ENCODE data around the gene FARS2.

The FARS2 gene

DNA sequence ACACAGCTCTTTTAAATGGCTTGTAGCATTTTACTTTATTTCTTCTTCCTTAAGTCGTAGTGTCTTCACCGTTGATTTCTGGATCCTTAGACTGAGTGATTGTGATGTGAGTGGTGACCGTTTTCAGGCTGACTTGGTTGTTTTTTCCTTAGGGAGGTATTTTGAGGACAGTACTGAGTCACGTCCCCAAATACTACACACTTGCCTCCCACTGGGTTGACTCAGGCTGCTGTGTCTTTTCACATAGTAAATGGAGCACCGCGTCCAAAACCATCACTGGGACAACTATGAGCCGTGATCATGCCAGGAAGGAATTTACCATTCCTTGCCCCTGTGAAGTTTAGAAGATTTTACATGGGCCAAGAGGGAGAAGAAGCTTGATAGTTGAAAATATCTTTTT is 174.1 kb downstream of the FARS2 start:
- DNase-seq: no peak

DNA sequence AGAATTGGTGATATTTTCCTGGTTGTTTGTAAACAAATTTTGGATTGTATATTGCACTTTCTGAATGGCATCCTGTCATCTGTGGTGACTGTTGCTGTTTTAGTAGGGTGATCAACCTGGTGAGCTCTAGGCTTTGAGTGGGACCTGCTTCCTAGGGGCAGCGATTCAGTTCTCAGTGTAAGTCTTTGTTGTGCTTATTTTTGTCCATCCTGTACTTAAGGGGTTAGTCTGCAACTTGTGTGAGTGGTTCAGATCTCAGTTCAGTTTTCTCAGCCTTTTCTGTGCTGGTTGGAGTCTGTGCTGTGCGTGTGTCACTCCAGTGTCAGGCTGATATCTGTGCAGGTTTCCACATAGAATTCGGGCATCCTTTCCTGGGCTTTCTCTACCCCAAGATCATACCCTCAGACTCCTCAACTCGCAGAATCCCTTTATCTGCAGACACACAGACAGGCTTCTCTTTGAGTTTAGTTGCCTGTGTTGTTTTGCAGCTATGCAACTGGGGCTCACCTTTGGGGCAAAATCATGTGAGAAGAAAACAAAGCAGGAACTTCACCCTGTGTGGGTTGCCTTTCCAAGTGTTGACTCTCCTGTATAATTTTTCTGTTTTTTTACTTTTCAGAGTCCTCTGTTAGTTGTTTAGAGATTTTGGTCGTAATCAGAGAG is 177.7 kb downstream of the FARS2 start:
- DNase-seq: no peak

DNA sequence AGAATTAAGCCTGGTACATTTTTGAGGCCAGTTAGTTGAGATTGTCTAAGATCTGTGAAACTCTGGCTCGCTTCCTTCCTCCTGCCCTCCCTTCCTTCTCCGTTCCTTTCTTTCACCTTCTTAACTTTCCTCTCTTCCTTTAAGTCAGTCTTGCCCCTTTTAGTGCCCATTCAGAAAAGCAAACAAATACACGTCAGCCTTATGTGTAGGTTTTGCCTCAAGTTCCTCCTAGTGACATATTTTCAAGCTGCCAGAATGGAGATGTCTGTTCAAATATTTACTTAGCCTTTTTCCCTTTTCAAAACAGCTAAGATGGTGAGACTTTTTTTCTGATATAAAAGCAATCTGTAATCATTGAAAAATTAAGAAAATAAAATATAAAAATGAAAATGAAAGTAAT is 178.4 kb downstream of the FARS2 start:
- DNase-seq: no peak

DNA sequence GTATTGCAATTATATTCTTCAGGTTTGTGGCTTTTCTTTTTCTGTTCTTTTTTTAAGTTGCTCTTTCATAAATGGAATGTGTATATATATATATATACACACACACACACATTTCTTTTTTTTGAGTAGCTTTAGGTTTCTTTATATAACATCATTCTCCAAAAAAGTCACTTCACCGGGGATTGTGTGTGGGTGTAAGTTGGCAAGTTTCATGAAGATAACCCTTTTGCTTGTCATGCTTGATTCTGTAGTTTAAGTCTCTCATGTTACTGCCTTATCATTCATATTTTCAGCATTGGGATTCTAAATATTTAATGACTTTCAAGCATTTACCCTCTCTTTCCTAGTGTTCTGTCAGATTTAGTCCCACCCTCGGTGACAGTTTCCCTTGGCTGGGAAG is 181.0 kb downstream of the FARS2 start:
- no peak for DNase-seq

DNA sequence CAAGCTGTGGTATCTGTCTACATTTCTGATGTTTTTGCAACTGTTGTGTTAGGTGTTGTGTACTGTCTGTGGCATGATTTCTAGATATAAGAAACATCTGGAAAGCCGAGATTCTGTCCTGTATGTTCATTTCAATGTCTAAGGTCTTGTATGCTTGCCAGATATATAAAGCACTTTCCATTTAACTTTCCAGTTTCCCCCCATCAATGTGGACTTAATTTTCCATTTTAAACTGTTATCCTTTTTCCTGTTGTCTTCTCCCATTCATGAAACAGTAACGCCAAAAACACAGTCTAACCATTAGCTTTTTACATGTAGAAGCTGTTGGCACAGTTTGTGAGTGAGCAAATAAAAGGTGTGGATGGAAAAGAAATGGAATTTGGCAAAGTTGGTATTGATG is 181.6 kb downstream of the FARS2 start:
- no peak for DNase-seq

DNA sequence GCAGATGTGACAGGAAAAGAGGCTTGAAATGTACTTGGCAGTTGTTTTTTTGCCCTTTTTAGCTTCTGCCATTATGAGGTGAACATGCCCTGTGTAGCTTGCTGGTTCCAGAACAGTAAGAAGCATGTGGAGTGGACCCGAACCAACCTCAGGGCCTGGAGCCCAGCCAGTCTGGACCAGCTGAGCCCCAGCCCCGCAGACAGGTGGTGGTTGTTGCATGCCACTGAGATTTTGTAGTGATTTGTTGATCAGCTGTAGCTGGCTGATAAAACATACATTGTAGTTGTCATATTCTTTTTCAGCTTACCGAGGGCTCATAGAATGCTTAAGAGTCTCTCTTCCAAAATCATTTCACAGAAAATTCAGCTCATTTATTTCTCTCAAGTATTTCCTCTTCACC is 182.2 kb downstream of the FARS2 start:
- DNase-seq: no peak

DNA sequence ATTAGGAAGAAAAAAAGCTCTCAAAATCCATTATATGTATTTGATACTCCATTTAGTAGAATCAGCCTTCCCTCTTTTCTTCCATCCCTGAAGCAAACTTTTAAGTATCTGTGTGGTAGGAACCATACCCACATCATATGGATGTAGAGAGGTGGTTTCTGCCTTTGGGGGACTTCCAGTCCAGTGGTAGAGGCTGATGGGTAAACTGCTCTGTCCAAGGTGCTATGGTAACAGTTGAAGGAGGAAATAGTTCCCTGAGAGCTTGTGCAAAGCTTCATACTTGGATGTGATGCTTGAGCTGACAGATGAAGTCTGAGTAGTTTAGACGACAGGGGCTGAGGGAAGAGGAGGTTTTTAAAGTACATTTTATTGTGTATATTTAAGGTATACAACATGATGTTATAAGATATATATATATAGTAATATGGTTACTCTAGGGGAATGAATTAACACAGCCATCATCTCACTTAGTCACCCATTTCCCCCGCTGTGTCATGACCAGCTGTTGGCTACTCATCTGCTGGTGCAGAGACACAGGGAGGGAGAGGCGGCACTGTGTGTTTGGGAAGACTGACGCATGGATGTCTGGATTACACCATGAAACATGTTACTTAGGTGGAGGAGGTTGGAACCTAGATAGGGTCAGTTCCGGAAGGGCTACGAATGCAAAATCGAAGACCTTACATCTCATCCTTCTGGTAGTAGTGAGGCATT is 185.2 kb downstream of the FARS2 start:
- no peak for DNase-seq

DNA sequence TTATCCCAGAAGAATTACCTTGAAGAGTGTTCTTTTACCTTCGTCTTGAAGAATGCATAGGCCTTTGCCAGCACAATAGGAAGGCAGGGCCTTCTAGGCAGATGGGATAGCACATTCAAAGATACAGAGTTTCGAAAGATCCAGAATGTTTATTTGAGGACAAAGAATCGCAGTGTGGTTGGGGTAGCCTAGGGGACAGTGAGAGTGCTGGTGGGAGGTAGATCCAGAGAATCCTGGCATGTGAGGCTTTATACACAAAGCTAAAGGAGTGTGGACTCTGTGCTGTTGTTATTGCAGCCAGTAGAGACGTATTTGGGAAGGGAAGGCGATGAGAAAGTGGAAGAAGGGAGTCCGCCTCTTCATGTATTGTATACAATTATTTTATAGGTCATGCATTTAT is 186.6 kb downstream of the FARS2 start:
- DNase-seq: no peak

DNA sequence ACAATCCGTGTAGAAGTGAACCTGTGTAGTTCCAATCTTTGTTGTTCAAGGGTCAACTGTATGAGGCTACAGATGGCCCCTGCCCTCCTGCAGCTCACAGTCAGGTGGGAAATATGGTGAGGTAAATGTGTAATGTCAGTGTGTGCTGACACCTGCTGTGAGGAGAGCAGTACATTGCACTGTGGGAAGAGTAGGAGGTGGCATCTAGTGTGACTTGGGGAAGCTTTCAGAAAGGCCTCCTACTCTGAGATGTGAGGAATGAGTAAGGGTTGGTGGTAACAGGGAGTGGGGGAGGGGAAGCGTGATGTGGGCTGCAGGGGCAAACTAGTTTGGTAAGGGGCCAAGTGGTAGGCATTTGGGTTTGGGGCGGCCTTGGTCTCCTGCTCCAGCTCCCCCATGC is 188.8 kb downstream of the FARS2 start:
- DNase-seq: no peak

DNA sequence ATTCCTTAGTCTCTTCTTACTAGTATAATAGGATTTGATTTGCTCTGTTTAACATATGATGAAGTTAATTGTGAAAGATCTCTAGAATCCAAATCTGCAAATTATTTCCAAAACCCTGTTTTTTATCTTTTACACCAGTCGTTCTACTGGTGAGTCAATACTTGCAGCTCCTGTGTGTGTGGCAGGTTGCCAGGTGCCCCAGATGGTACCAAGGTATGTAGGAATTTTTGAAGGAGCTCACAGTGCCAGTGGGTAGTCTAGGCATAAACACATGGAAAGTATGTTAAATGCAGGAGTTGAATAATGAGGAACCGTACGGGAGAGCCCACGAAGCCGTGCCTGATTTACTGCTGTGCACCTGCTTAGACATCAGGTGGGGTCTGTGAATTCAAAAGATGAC is 192.2 kb downstream of the FARS2 start:
- DNase-seq: no peak

DNA sequence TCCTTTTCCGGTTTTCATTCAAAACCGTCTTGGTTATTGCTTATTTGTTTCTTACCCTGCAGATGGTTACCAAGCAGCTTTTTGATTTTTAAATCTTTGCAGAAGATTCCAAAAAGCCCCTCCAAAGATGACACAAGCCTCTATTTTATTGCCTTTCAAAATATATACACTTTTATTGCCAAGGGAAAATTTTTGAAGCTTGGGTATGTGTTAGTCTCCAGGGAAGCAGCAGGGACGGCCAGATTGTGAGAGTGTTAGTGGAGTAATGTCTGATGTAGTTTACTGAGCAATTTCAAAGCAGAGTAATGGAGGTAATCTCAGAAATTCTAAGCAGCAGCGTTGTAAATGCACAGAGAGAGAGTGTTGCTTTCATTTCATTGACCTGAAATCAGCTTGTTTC is 193.8 kb downstream of the FARS2 start:
- no peak for DNase-seq

DNA sequence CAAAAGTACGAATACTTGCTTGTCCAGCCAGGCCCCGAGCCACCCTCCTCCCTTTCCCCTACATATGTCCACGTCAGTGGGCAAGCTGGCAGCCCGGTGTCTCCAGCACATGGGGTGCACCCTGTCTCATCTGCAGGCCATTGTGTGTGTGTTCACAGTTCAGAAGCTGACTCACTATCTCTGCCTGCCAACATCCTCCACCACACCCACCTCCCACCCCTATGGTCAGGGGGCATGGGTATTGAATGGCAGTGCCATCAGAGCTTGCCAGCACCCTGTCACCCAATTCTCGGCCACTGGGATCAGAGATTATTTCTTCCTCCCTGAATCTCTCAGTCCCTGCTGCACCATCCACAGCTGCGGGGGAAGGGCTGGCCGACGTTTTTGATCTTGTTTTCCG is 195.7 kb downstream of the FARS2 start:
- no peak for DNase-seq

DNA sequence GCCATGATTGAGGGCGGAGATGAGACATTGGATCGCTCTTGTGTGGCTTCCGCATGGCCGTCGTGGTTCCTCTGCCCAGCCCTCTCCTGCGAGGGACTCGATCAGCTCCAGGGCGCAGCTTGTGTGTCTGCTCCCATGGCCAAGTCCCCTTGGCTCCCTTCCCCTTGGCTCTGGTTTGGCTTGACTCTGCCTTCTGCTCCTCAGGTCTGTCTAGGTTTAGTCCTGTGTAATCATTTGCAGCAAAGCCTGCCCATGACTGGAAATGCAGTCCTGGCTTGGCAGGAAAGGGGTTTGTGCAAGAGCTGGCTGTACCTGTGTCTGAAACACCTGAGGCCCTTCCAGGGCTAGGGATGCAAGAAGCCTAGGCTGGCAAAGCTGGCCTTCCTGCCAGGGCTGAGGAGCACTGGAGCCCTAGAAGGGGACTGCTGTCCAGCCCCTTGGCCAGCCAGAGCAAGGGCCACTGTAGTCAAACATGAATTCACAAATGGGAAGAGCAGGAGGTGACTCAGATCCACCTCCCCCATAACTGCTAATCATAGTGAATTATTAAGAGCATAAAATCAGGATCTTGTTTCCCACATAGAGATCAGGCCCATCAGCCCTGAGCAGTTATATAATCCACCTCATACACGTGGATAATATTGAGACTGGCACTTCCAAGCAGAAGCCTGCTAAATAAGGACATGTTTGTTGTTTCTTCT is 196.8 kb downstream of the FARS2 start:
- DNase-seq: no peak

DNA sequence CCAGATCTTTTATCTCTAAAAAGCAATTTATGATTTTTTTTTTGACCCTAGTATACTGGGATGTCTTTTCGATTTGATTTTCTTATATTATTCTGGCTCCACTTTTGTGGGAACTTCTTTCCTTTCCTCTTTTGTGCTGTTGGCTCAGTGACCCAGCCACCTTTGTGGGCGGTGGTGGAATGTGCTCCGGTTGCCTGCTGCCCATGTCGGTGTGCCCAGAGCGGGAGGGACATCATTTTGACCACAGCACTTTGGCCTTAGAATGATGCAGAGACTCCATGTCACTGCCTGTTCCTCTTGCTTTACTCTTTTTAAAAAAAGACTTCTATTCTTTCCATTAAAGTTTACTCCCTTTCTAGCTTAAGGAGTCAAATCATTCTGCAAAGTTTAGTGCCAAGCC is 198.0 kb downstream of the FARS2 start:
- DNase-seq: no peak

DNA sequence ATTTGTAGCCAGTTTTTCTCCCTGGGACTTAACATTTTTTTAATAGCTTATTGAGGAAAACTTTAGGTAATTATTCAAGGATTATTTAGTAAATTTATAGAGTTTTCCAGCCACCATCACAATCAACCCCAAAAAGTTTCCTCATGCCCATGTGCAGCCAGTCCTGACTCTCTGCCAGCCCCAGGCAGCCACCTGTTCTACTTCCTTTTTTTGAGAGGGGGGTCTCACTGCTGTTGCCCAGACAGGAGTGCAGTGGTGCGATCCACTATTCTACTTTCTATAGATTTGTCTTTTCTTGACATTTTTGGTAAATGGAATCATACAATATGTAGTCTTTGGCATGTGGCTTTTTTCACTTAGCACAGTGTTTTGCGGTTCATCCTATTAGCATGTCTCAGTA is 200.1 kb downstream of the FARS2 start:
- no peak for DNase-seq

DNA sequence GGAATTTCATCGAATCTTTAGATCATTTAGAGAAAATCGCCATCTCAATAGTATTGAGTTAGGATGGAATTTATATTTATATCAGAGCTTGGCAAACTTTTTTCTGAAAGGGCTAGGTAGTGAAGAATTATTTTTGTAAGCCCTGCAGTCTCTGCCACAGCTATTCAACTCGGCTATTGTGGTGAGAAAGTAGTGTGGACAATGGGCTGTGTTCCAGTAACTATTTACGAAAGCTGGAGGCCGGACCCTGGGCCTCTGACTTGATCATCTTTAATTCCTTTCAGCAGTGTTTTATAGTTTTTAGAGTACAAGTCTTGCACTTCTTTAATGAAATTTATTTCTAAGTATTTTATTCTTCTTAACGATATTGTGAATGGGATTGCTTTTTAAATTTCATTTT is 201.5 kb downstream of the FARS2 start:
- no peak for DNase-seq

DNA sequence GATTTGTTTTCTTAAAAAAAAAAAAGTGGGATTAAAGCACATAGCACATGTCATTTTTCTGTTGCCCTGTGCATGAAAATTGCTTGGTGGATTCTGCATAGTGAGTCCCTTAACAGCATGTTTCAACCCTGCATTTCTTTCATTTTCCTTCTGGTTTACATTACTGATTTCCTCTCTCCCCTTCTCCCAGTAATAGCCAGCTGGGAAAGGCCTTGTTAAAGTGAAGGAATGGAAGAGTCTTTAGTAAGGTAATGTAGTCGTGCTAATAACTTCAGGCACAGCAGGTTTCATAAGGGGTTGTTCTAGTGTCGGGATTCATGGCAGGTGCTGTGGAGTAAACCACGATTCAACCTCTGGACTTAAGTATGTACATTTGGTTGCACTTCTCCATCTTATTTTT is 202.4 kb downstream of the FARS2 start:
- DNase-seq: no peak

DNA sequence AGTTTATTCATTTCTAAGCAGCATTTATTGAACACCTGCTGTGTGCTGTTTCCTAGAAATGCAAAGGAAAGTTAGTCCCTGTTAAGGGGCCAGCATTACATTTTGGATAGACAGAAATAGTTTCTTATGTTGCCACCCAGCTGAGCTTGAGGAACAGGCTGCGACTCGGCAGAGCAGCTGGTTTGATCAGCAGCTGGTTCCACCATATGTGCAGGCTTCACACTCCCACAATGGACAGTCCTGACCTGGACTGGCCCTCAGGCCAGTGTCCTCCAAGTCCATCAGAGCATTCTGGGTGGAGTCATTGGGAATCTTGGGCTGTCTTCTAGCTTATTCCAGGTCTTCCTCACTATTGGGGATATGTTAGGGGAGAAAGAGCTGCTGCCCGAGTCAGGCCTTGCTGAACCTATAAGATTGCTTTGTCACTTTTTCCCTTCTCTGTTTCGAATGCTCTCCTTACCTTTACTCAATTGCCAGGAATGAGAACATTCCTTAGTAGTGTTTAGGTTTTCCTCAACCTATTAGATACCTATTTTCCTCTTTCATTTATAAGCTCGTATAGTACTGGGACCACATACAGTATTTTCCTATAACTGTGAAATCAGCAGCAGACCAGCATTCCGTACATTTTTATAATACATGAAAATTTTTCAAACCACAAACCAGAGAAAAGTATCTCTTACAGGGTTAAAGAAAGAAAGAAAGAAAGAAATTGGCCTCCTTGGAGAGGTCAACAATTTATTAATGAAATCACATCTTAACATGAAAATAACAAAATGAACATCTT is 203.0 kb downstream of the FARS2 start:
- DNase-seq: no peak

DNA sequence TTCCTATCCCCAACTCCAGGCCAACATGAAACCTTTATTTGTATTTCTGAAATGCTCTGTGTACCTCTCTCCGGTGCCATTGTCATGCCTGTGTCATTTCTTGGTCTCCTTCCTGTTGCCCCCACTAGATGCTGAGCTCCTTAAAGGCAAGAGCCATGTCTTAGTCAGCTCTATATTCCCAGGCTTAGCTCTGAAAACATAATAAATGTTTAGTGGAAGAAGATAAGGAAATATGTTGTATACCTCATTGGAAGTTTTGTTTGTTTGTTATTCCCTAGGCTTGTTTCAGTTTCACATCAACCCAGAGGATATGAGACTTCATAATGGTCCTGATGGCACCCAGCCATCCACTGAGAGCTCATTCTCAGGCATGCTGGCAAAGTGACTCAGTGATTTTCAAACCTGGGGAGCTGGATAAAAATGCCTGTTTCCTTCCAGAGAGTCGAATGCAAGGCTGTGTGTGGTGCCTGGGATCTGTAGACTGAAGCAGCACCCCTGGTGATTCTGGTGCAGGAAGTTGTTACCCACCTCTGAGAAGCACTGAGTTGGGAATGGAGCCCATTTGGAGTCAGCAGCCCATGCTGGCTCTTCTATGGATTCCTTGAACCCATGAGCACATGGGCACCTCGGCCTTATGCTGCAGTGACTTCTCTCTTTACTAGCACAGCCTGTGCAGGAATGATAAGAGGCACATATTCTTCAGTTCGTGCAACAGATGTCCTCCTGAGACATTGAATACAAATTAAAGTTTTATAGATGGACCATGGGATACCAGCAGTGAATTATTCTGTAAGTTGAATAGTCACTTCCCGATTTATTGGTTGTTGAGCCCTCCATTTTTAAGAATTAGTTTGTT is 205.2 kb downstream of the FARS2 start:
- DNase-seq: no peak

DNA sequence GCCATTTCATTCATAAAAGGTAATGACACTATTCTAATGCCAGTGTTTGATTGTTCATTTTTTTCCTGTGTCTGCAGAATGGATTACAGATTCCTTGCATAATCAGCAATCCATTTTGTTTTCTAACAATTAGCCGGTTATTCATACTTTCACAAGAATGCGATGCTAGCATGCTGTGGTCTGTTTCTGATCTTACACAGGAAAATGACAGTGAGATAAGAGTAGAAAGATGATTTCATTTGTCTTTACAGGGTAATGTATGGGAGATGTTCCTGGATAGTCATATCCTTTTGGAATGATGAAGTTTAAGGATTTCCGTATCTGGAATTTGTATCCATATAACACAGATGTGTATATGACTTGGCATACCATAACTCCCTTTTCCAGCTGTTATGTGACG is 207.3 kb downstream of the FARS2 start:
- DNase-seq: no peak

DNA sequence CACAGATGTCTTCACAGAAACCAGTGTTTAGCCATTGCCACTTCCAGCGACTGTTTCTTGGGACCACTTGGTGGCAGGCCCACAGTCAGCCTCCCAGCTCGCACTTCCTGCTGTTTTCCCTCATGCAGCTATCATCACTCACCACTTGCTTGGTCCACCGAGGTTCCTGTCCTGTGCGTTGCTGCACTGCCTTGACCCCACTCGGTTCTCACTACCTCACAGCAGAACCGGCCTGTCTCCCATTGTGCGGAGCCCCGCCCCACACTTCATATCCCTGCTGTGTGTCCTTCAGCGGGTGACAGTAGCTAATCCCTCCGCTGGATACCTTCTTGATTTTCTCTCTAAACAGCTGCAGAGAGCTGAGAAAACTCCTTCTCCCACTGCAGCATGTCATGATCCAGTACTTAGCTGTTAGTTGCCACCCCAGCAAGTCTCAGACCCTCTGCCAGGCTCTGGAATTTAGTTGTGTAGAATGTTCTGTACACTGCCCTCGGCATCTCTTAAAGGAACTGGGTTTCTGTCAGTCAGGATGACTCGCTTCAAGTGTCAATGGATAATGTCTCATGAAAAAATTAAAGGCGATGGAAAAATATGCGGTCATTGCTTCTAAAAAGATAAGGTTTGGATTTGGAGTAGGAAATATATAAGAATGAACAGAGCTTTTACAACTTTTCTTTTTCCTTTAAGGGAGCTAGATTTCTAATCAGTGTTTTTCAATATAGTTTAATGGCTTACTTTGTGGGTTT is 208.0 kb downstream of the FARS2 start:
- no peak for DNase-seq

DNA sequence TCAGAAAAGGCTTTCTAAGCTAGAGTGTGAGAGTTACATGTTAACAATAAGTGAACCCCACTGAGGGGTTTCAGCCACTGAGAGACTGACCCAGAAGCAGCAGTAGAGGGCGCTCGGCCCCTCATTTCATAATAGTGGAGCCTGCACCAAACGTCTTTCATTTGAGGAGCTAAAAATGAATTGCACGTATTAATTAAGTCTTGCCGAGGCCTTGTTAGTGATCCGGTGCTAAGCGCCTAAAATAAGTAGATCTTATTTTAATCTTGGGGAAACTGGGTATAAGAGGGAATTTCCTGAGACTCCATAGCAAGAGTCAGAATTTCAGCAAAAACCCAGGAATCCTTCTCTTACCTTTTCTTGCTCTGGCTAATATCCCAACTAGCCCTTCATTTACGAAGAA is 209.7 kb downstream of the FARS2 start:
- DNase-seq: peak; percentile 40
